K562 (cell line): Measurements from ENCODE around the gene TRIM2. TPM values are rescaled to one million over a fixed set of nuclear protein-coding genes. Genes with fewer than 3 reads are reported as not detected.

Experiments used
- GABPA ChIP-seq: fragments of 200-800 bp; sonication (Bioruptor generic); conservative IDR thresholded peaks from 2 replicates; pipeline ENCODE4 v1.6.1; 2016; ENCODE audit warnings: low read depth, missing genetic modification characterization, missing compliant biosample characterization
- SMC3 ChIP-seq: conservative IDR thresholded peaks from 2 replicates; pipeline ENCODE4 v1.6.1; 2011; ENCODE audit warnings: low read depth, low read length, improper control_type of control experiment; ENCODE audit not compliant: insufficient read depth
- polyA plus RNA-seq, 8 experiments: library from polyadenylated mRNA; depleted of rRNA in 4 of 8; stranded (reverse) in 5 of 8; unstranded in 3 of 8; fragments of >200 nt; fragmentation: Nextera tagmentation in 2 of 8; fragmentation: Illumina TruSeq in 1 of 8; extraction: Ambion mirVana in 2 of 8; extraction: Trizol in 1 of 8; gene quantifications; 2 replicates each; pipeline versions ENCODE4 v1.2.1 to v1.2.3, GENCODE V29; 2011 to 2014; ENCODE audit warnings: inconsistent platforms in 1 of 8, missing spikeins in 1 of 8
- total RNA-seq, 7 experiments: library from RNA; depleted of rRNA in 6 of 7; stranded (reverse); fragments of >200 nt in 6 of 7; fragmentation: Illumina TruSeq in 2 of 7; extraction: Trizol in 2 of 7; gene quantifications; 2 replicates each; pipeline versions ENCODE4 v1.2.1 to v1.2.3, GENCODE V29; 2011 to 2021; ENCODE audit warnings: low replicate concordance in 1 of 7
- TF ChIP-seq, protein P1 (sequence below), 2 experiments: fragments of 150-350 bp in 1 of 2; IDR thresholded peaks; 2 replicates each; pipeline ENCODE4 v1.6.1; 2012 to 2016; ENCODE audit warnings: low read depth in 2 of 2, low read length in 2 of 2, mild to moderate bottlenecking in 1 of 2, moderate library complexity in 1 of 2
- TF ChIP-seq, protein P2 (sequence below), 3 experiments: IDR thresholded peaks in 2 of 3; conservative IDR thresholded peaks in 1 of 3; 2 replicates each; pipeline ENCODE4 v1.5.1; 2011 to 2012; ENCODE audit warnings: low read length in 3 of 3, mild to moderate bottlenecking in 3 of 3, control low read depth in 2 of 3, improper control_type of control experiment in 1 of 3, inconsistent platforms in 1 of 3, low read depth in 1 of 3, mixed read lengths in 1 of 3, moderate library complexity in 1 of 3; ENCODE audit not compliant: insufficient read depth in 2 of 3
- TF ChIP-seq, protein P3 (sequence below): fragments of 150-350 bp; conservative IDR thresholded peaks from 2 replicates; pipeline ENCODE4 v1.6.1; 2014; ENCODE audit warnings: low read length
- TF ChIP-seq, protein P4 (sequence below), 2 experiments: fragments of 450-650 bp; formaldehyde crosslinking in 1 of 2; IDR thresholded peaks; 2 replicates each; pipeline versions ENCODE4 v1.4.0 to v1.6.1; 2014 to 2020; ENCODE audit warnings: mild to moderate bottlenecking in 2 of 2, borderline replicate concordance in 1 of 2, low read depth in 1 of 2

Gene TRIM2
- total and polyA plus RNA-seq, 9 of the 15 experiments (the other 6 are each of a cell fraction or from before 2014, with no cell fraction given): 0.01 to 0.41 (median 0.13) TPM; not detected in 1

DNA sequence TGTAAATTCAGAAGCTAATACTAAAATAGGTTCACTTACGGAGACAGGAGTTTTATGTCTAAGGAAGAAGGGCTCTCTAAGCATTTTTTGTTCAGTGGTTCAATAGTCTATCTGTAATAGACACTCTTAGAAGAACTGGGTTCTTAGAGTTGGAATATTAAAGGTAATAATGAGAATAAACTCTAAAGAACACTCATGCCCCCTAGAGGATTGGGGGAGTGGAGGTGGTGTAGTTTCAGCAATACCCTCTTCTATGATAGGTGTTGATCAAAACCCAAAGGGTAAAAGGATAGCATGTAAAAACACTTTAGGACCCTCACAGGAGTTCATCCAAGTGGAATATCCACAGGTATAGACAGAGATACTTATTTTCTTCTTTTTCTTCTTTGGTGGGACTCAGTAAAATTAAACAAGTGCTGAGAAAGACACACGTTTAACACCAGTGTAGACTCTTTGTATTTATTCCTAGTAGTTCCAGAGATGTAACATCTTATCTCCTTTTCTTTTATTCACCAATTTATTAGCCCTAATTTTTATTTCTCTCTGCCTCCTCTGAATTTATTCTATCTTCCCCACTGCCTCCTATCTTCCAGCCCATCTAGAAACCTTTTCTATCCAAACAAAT lies 114.6 kb downstream of the TRIM2 start (continued):
- TF ChIP-seq, protein P1, sequence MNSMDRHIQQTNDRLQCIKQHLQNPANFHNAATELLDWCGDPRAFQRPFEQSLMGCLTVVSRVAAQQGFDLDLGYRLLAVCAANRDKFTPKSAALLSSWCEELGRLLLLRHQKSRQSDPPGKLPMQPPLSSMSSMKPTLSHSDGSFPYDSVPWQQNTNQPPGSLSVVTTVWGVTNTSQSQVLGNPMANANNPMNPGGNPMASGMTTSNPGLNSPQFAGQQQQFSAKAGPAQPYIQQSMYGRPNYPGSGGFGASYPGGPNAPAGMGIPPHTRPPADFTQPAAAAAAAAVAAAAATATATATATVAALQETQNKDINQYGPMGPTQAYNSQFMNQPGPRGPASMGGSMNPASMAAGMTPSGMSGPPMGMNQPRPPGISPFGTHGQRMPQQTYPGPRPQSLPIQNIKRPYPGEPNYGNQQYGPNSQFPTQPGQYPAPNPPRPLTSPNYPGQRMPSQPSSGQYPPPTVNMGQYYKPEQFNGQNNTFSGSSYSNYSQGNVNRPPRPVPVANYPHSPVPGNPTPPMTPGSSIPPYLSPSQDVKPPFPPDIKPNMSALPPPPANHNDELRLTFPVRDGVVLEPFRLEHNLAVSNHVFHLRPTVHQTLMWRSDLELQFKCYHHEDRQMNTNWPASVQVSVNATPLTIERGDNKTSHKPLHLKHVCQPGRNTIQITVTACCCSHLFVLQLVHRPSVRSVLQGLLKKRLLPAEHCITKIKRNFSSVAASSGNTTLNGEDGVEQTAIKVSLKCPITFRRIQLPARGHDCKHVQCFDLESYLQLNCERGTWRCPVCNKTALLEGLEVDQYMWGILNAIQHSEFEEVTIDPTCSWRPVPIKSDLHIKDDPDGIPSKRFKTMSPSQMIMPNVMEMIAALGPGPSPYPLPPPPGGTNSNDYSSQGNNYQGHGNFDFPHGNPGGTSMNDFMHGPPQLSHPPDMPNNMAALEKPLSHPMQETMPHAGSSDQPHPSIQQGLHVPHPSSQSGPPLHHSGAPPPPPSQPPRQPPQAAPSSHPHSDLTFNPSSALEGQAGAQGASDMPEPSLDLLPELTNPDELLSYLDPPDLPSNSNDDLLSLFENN (IDR thresholded peaks at IDR 0.05; ENCODE audit: low read depth in 2 of 2, low read length in 2 of 2): no peak
- TF ChIP-seq SMC3: 0 out of 2 replicates have a peak, but pooled peaks have one; percentile 43
- TF ChIP-seq, protein P2, sequence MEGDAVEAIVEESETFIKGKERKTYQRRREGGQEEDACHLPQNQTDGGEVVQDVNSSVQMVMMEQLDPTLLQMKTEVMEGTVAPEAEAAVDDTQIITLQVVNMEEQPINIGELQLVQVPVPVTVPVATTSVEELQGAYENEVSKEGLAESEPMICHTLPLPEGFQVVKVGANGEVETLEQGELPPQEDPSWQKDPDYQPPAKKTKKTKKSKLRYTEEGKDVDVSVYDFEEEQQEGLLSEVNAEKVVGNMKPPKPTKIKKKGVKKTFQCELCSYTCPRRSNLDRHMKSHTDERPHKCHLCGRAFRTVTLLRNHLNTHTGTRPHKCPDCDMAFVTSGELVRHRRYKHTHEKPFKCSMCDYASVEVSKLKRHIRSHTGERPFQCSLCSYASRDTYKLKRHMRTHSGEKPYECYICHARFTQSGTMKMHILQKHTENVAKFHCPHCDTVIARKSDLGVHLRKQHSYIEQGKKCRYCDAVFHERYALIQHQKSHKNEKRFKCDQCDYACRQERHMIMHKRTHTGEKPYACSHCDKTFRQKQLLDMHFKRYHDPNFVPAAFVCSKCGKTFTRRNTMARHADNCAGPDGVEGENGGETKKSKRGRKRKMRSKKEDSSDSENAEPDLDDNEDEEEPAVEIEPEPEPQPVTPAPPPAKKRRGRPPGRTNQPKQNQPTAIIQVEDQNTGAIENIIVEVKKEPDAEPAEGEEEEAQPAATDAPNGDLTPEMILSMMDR (IDR thresholded peaks at IDR 0.05 in 2 of 3, conservative IDR thresholded peaks at IDR 0.05 in 1 of 3; ENCODE audit: insufficient read depth in 2 of 3, low read depth in 1 of 3, low read length in 3 of 3): peak; percentile 46 to 74 (median 55); a peak in 3 of 6 replicates
- TF ChIP-seq, protein P3, sequence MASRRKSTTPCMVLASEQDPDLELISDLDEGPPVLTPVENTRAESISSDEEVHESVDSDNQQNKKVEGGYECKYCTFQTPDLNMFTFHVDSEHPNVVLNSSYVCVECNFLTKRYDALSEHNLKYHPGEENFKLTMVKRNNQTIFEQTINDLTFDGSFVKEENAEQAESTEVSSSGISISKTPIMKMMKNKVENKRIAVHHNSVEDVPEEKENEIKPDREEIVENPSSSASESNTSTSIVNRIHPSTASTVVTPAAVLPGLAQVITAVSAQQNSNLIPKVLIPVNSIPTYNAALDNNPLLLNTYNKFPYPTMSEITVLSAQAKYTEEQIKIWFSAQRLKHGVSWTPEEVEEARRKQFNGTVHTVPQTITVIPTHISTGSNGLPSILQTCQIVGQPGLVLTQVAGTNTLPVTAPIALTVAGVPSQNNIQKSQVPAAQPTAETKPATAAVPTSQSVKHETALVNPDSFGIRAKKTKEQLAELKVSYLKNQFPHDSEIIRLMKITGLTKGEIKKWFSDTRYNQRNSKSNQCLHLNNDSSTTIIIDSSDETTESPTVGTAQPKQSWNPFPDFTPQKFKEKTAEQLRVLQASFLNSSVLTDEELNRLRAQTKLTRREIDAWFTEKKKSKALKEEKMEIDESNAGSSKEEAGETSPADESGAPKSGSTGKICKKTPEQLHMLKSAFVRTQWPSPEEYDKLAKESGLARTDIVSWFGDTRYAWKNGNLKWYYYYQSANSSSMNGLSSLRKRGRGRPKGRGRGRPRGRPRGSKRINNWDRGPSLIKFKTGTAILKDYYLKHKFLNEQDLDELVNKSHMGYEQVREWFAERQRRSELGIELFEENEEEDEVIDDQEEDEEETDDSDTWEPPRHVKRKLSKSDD: no peak
- TF ChIP-seq, protein P4, sequence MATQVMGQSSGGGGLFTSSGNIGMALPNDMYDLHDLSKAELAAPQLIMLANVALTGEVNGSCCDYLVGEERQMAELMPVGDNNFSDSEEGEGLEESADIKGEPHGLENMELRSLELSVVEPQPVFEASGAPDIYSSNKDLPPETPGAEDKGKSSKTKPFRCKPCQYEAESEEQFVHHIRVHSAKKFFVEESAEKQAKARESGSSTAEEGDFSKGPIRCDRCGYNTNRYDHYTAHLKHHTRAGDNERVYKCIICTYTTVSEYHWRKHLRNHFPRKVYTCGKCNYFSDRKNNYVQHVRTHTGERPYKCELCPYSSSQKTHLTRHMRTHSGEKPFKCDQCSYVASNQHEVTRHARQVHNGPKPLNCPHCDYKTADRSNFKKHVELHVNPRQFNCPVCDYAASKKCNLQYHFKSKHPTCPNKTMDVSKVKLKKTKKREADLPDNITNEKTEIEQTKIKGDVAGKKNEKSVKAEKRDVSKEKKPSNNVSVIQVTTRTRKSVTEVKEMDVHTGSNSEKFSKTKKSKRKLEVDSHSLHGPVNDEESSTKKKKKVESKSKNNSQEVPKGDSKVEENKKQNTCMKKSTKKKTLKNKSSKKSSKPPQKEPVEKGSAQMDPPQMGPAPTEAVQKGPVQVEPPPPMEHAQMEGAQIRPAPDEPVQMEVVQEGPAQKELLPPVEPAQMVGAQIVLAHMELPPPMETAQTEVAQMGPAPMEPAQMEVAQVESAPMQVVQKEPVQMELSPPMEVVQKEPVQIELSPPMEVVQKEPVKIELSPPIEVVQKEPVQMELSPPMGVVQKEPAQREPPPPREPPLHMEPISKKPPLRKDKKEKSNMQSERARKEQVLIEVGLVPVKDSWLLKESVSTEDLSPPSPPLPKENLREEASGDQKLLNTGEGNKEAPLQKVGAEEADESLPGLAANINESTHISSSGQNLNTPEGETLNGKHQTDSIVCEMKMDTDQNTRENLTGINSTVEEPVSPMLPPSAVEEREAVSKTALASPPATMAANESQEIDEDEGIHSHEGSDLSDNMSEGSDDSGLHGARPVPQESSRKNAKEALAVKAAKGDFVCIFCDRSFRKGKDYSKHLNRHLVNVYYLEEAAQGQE (IDR thresholded peaks at IDR 0.05; ENCODE audit: borderline replicate concordance): peak; percentile 36; the same call in 1 of the 2 replicates
- TF ChIP-seq, protein P4 (CRISPR knock-in tag; IDR thresholded peaks at IDR 0.05; ENCODE audit: low read depth): no peak
- no peak for TF ChIP-seq GABPA
